Measurements from ENCODE around the gene CHSY3. TPM values are rescaled to one million over a fixed set of nuclear protein-coding genes. Genes with fewer than 3 reads are reported as not detected.

The CHSY3 gene
- total RNA-seq, result 9.9 and 11.3 TPM in 2 replicates

- DNase-seq (ENCODE audit: low read depth), result peak; percentile 80
- no peak for TF ChIP-seq CTCF (IDR thresholded peaks at IDR 0.05; ENCODE audit: insufficient read depth, low read depth, low read length)
- peak within 1 kb of the TSS; percentile 68 for H3K4me3 ChIP-seq (ENCODE audit: low read depth, low read length)
Measured at GRCh38 chr5:129904102-129904666, at the start of gene CHSY3. CHSY3 (plus strand) TSS chr5:129904465.

GRCh38 chr5:129856325-129856724 is 47.9 kb upstream of the CHSY3 start:
- no peak for TF ChIP-seq CTCF (IDR thresholded peaks at IDR 0.05; ENCODE audit: insufficient read depth, low read depth, low read length)
- no peak for DNase-seq (ENCODE audit: low read depth)
- no peak overlapping the region for H3K4me3 ChIP-seq (ENCODE audit: low read depth, low read length)

GRCh38 chr5:129857116-129857515 is 47.1 kb upstream of the CHSY3 start:
- no peak for TF ChIP-seq CTCF (IDR thresholded peaks at IDR 0.05; ENCODE audit: insufficient read depth, low read depth, low read length)
- DNase-seq (ENCODE audit: low read depth), result peak; percentile 3
- no peak overlapping the region for H3K4me3 ChIP-seq (ENCODE audit: low read depth, low read length)

GRCh38 chr5:129858131-129858675 is 46.1 kb upstream of the CHSY3 start:
- DNase-seq (ENCODE audit: low read depth), result no peak
- TF ChIP-seq CTCF (IDR thresholded peaks at IDR 0.05; ENCODE audit: insufficient read depth, low read depth, low read length), result no peak
- H3K4me3 ChIP-seq (ENCODE audit: low read depth, low read length), result no peak overlapping the region

GRCh38 chr5:129884322-129884721 is 19.9 kb upstream of the CHSY3 start:
- no peak overlapping the region for H3K4me3 ChIP-seq (ENCODE audit: low read depth, low read length)
- TF ChIP-seq CTCF (IDR thresholded peaks at IDR 0.05; ENCODE audit: insufficient read depth, low read depth, low read length), result no peak
- DNase-seq (ENCODE audit: low read depth), result no peak

GRCh38 chr5:129899454-129899853 is 4.8 kb upstream of the CHSY3 start:
- H3K4me3 ChIP-seq (ENCODE audit: low read depth, low read length), result no peak overlapping the region
- TF ChIP-seq CTCF (IDR thresholded peaks at IDR 0.05; ENCODE audit: insufficient read depth, low read depth, low read length), result peak; percentile 28
- peak; percentile 40 for DNase-seq (ENCODE audit: low read depth)

GRCh38 chr5:129902816-129903215 is 1.4 kb upstream of the CHSY3 start:
- H3K4me3 ChIP-seq (ENCODE audit: low read depth, low read length), result no peak overlapping the region
- TF ChIP-seq CTCF (IDR thresholded peaks at IDR 0.05; ENCODE audit: insufficient read depth, low read depth, low read length), result no peak
- no peak for DNase-seq (ENCODE audit: low read depth)
